ENCODE measurements around the gene CGB7. TPM values are rescaled to one million over a fixed set of nuclear protein-coding genes. Genes with fewer than 3 reads are reported as not detected.

Gene CGB7
- total and polyA plus RNA-seq, 9 of the 15 experiments (the other 6 are each of a cell fraction or from before 2014, with no cell fraction given), result not detected

- TF ChIP-seq TCF7 (IDR thresholded peaks at IDR 0.05; ENCODE audit: borderline replicate concordance) (no peak), TARDBP (IDR thresholded peaks at IDR 0.05) (no peak), MBD1 (CRISPR knock-in tag; IDR thresholded peaks at IDR 0.05) (no peak), RHOXF2B (CRISPR knock-in tag; conservative IDR thresholded peaks at IDR 0.05) (no peak), TSHZ1 (CRISPR knock-in tag; IDR thresholded peaks at IDR 0.05) (no peak), PHF21A (IDR thresholded peaks at IDR 0.05; ENCODE audit: borderline replicate concordance, low read depth) (0 out of 2 replicates have a peak, but pooled peaks have one; percentile 26), MYC (IDR thresholded peaks at IDR 0.05; ENCODE audit: low read depth, low read length) (peak; percentile 81; the same call in 1 of the 2 replicates), MYC (CRISPR knock-in tag; IDR thresholded peaks at IDR 0.05; ENCODE audit: borderline replicate concordance, low read depth) (peak; percentile 91), THRAP3 (IDR thresholded peaks at IDR 0.05; ENCODE audit: borderline replicate concordance) (no peak)
- TF ChIP-seq, protein P1, sequence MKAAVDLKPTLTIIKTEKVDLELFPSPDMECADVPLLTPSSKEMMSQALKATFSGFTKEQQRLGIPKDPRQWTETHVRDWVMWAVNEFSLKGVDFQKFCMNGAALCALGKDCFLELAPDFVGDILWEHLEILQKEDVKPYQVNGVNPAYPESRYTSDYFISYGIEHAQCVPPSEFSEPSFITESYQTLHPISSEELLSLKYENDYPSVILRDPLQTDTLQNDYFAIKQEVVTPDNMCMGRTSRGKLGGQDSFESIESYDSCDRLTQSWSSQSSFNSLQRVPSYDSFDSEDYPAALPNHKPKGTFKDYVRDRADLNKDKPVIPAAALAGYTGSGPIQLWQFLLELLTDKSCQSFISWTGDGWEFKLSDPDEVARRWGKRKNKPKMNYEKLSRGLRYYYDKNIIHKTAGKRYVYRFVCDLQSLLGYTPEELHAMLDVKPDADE (conservative IDR thresholded peaks at IDR 0.05; ENCODE audit: control insufficient read depth, low read depth, low read length), result no peak; the same call in 1 of the 2 replicates
- TF ChIP-seq, protein P2, sequence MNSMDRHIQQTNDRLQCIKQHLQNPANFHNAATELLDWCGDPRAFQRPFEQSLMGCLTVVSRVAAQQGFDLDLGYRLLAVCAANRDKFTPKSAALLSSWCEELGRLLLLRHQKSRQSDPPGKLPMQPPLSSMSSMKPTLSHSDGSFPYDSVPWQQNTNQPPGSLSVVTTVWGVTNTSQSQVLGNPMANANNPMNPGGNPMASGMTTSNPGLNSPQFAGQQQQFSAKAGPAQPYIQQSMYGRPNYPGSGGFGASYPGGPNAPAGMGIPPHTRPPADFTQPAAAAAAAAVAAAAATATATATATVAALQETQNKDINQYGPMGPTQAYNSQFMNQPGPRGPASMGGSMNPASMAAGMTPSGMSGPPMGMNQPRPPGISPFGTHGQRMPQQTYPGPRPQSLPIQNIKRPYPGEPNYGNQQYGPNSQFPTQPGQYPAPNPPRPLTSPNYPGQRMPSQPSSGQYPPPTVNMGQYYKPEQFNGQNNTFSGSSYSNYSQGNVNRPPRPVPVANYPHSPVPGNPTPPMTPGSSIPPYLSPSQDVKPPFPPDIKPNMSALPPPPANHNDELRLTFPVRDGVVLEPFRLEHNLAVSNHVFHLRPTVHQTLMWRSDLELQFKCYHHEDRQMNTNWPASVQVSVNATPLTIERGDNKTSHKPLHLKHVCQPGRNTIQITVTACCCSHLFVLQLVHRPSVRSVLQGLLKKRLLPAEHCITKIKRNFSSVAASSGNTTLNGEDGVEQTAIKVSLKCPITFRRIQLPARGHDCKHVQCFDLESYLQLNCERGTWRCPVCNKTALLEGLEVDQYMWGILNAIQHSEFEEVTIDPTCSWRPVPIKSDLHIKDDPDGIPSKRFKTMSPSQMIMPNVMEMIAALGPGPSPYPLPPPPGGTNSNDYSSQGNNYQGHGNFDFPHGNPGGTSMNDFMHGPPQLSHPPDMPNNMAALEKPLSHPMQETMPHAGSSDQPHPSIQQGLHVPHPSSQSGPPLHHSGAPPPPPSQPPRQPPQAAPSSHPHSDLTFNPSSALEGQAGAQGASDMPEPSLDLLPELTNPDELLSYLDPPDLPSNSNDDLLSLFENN (IDR thresholded peaks at IDR 0.05; ENCODE audit: low read depth in 2 of 2, low read length in 2 of 2), result no peak
- TF ChIP-seq, protein P3, sequence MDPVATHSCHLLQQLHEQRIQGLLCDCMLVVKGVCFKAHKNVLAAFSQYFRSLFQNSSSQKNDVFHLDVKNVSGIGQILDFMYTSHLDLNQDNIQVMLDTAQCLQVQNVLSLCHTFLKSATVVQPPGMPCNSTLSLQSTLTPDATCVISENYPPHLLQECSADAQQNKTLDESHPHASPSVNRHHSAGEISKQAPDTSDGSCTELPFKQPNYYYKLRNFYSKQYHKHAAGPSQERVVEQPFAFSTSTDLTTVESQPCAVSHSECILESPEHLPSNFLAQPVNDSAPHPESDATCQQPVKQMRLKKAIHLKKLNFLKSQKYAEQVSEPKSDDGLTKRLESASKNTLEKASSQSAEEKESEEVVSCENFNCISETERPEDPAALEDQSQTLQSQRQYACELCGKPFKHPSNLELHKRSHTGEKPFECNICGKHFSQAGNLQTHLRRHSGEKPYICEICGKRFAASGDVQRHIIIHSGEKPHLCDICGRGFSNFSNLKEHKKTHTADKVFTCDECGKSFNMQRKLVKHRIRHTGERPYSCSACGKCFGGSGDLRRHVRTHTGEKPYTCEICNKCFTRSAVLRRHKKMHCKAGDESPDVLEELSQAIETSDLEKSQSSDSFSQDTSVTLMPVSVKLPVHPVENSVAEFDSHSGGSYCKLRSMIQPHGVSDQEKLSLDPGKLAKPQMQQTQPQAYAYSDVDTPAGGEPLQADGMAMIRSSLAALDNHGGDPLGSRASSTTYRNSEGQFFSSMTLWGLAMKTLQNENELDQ (CRISPR knock-in tag; IDR thresholded peaks at IDR 0.05; ENCODE audit: borderline replicate concordance), result no peak
Measured at GRCh38 chr19:49085020-49085867, 27.7 kb upstream of the CGB7 start, which contains the start of gene SNRNP70 (continued).
